Type B pancreatic cell (in vitro differentiated cells): Measurements from ENCODE around the gene CREB5. TPM values are rescaled to one million over a fixed set of nuclear protein-coding genes. Genes with fewer than 3 reads are reported as not detected.

ENCODE experiments used
- DNase-seq: peaks from one replicate; pipeline ENCODE4 v3.0.0; 2021; ENCODE audit warnings: mixed read lengths; ENCODE audit not compliant: unreplicated experiment; ENCODE audit errors: extremely low spot score
- H3K27ac Mint-ChIP-seq: 2 replicates; pipeline ENCODE4 v1.8.0; 2021; ENCODE audit warnings: mild to moderate bottlenecking, mixed read lengths
- H3K27me3 Mint-ChIP-seq: 2 replicates; pipeline ENCODE4 v1.8.0; 2021; ENCODE audit warnings: mixed read lengths
- H3K36me3 Mint-ChIP-seq: 2 replicates; pipeline ENCODE4 v1.8.0; 2021; ENCODE audit warnings: mixed read lengths
- H3K4me1 Mint-ChIP-seq: one replicate; pipeline ENCODE4 v1.8.0; 2021; ENCODE audit warnings: mixed read lengths; ENCODE audit not compliant: unreplicated experiment
- H3K4me3 Mint-ChIP-seq: 2 replicates; pipeline ENCODE4 v1.8.0; 2021; ENCODE audit warnings: mild to moderate bottlenecking, mixed read lengths
- H3K9me3 Mint-ChIP-seq: 2 replicates; pipeline ENCODE4 v1.8.0; 2021; ENCODE audit warnings: mixed read lengths
- total RNA-seq: library from RNA; stranded (reverse); gene quantifications from 2 replicates; pipeline ENCODE4 v1.2.1, GENCODE V29; 2021; ENCODE audit warnings: low replicate concordance
- TF ChIP-seq, protein P1 (sequence below): fragments of 200-600 bp; sonication (generic); conservative IDR thresholded peaks from 2 replicates; pipeline ENCODE4 v1.5.0; 2021; ENCODE audit warnings: antibody characterized with exemption, mild to moderate bottlenecking

CREB5 gene
- total RNA-seq, 1 donor from 2014 or later: 31.0 TPM

DNA sequence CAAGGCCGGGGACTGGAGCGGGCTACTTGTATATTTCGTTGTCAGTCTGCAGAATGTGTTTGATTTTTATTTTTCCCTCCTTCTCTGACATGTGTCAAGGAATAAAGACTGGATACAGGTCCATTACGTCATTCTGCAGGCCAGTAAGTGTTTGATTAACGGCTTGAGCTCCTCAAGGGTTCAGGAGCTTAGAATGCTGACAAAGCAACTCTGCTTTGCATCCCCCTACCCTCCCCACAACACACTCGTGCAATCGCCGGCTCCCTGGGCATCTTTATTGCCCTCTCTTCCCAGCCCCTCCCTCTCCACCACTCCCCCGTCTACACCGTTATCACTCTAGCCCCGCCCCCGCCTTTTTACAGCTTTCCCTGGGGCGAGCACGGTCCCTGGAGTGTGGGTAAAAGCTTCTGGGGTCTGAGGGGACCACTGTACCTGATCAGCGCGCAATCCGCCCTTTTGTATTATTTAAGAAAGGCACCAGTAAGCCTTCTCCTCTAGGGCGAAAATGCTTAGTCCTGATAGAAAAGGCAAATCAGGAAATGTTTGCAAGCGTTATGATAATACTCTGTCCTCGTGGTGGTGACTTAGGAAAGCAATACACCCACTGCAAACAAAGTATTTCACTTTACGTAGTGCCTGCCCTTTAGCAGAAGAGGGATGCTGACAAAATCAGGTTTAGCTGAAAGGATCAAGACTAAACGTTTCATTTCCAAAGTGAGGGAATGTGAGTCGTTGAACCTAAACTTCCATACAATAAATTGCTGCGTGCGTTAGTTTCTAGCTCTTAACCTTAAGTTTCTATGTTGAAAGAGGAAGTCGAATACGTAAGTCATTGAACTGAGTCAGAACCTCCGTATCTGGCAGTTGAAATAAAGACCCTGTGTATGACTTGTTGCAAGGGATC lies 1.4 kb upstream of the CREB5 start:
- no peaks in the 10 kb centered on the region for H3K36me3 Mint-ChIP-seq
- peak overlapping the region; percentile 91 for H3K4me3 Mint-ChIP-seq
- H3K9me3 Mint-ChIP-seq: no peaks in the 10 kb centered on the region
- H3K27me3 Mint-ChIP-seq: peaks cover 84% of the 10 kb centered on the region
- peaks cover 34% of the 10 kb centered on the region for H3K4me1 Mint-ChIP-seq
- peak; percentile 72 for DNase-seq
- TF ChIP-seq, protein P1, sequence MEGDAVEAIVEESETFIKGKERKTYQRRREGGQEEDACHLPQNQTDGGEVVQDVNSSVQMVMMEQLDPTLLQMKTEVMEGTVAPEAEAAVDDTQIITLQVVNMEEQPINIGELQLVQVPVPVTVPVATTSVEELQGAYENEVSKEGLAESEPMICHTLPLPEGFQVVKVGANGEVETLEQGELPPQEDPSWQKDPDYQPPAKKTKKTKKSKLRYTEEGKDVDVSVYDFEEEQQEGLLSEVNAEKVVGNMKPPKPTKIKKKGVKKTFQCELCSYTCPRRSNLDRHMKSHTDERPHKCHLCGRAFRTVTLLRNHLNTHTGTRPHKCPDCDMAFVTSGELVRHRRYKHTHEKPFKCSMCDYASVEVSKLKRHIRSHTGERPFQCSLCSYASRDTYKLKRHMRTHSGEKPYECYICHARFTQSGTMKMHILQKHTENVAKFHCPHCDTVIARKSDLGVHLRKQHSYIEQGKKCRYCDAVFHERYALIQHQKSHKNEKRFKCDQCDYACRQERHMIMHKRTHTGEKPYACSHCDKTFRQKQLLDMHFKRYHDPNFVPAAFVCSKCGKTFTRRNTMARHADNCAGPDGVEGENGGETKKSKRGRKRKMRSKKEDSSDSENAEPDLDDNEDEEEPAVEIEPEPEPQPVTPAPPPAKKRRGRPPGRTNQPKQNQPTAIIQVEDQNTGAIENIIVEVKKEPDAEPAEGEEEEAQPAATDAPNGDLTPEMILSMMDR: peak; percentile 20
- H3K27ac Mint-ChIP-seq: peak overlapping the region; percentile 82

GRCh38 chr7:28413011-28413410 lies 693 bp downstream of the CREB5 start:
- Mint-ChIP-seq H3K27ac (no peak overlapping the region), H3K27me3 (peaks cover 87% of the 10 kb centered on the region), H3K4me1 (peaks cover 42% of the 10 kb centered on the region), H3K4me3 (peak overlapping the region; percentile 91), H3K36me3 (peaks cover 4% of the 10 kb centered on the region), H3K9me3 (no peaks in the 10 kb centered on the region)
- TF ChIP-seq, protein P1: no peak
- DNase-seq: no peak

DNA sequence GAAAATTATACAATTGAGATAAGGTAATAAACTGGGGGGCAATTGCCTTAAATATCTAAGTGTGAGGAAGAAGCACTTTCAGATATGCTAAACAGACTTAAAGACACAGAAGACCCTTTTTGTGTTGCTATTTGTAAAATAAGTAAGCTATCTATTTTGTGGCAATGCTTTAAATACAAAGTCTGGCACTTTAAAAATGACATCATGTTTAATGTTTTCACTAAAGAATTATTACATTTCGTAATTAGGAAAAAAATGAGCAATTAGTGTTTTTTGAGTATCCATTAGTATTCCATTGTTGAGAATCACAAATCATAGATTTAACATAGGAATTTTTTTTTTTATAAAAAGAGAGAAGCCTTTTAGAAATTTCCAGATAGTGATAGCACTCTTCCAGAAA lies 2.1 kb downstream of the CREB5 start:
- peaks cover 10% of the 10 kb centered on the region for H3K36me3 Mint-ChIP-seq
- no peaks in the 10 kb centered on the region for H3K9me3 Mint-ChIP-seq
- H3K4me1 Mint-ChIP-seq: peaks cover 46% of the 10 kb centered on the region
- H3K27ac Mint-ChIP-seq: no peak overlapping the region
- H3K27me3 Mint-ChIP-seq: peaks cover 80% of the 10 kb centered on the region
- DNase-seq: no peak
- H3K4me3 Mint-ChIP-seq: no peak overlapping the region
- TF ChIP-seq, protein P1: no peak

- Mint-ChIP-seq H3K4me1 (peaks cover 27% of the 10 kb centered on the region), H3K27ac (no peak overlapping the region), H3K27me3 (peaks cover 57% of the 10 kb centered on the region), H3K9me3 (no peaks in the 10 kb centered on the region), H3K4me3 (peak overlapping the region; percentile 33), H3K36me3 (peaks cover 10% of the 10 kb centered on the region)
- DNase-seq: no peak
- TF ChIP-seq, protein P1: no peak
Measured at GRCh38 chr7:28417321-28417940, 5.1 kb downstream of the CREB5 start.

DNA sequence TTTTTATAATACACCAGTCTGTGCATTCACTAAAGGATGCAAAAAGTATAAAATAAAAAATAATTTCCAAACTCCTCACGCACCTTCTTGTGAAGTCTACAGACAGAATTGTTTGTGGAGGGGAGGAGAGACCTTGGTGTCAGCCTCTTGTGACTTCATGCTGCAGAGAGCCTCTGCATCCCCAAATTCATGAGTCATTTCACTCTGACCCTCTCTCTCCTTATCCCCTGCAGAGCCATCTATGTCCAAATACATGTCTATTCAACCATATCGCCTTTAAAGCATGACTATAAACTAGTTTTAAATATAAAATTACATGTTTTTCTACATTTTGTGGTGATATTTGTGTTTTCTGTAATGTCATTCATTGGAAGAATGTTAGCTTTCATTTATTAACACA lies 6.0 kb downstream of the CREB5 start:
- Mint-ChIP-seq H3K9me3 (no peaks in the 10 kb centered on the region), H3K27ac (no peak overlapping the region), H3K27me3 (peaks cover 53% of the 10 kb centered on the region), H3K4me1 (peaks cover 23% of the 10 kb centered on the region), H3K36me3 (peaks cover 10% of the 10 kb centered on the region), H3K4me3 (no peak overlapping the region)
- no peak for DNase-seq
- TF ChIP-seq, protein P1: no peak
